GM21526 (cell line): ENCODE results near the gene RRAGC.
"Not testable (repeated sequence)": the region's sequence is repeated elsewhere in the genome, so short reads cannot be mapped to it uniquely, and the experiment has no call there.

Experiments used
- ATAC-seq: cut with Tn5 transposase; IDR thresholded peaks from one replicate; pipeline ENCODE4 v1.9.1; 2021; ENCODE audit warnings: moderate library complexity; ENCODE audit not compliant: unreplicated experiment, low FRiP score

RRAGC gene

GRCh38 chr1:38858833-38859560 is 575 bp downstream of the RRAGC start:
- ATAC-seq, result peak; percentile 29

- ATAC-seq, result no peak
Observed at GRCh38 chr1:38852780-38853179, 6.8 kb downstream of the RRAGC start.

DNA sequence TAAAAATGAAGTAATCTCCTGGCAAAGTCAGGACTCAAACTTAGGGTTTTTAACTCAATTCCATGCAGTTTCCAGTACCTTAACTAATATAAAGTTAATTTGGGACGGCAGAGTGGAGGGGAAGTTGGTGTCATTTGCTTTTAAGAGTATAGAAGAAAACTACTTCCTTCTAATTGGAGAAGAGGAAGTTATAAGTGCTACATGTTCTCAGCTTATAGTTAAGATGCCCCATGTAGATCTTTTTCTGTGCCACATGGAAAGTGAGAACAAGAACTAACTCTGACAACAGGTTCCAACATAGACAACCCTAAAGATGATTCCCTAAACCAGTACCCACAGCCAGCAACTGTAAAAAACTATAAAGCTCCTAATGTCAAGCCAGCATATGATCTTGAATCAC is 11.5 kb downstream of the RRAGC start:
- ATAC-seq, result no peak

DNA sequence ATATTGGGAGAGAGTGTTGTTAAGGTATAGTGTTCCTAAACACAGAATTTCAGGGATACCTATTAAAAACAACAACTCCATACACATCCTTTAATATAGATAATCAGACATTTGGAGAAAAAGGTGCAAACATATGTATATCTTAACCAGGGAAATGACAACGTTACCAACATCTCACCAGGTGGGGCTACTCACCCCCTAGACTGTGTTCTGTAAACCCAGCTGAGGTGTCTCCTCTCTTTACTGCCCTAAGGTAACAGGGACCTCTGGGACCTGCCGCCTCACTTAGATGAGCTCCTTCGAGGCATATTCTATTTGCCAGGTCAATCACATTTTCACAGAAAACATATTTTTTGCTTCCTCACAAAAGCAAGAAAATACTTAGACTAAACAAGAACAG is 13.4 kb downstream of the RRAGC start:
- no peak for ATAC-seq

DNA sequence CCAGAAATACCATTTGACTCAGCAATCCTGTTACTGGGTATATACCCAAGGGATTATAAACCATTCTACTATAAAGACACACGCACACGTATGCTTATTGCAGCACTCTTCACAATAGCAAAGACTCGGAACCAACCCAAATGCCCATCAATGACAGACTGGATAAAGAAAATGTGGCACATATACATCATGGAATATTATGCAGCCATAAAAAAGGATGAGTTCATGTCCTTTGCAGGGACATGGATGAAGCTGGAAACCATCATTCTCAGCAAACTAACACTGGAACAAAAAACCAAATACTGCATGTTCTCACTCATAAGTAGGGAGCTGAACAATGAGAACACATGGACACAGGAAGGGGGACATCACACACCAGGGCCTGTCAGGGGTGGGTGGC is 14.5 kb downstream of the RRAGC start:
- not testable (repeated sequence) for ATAC-seq

DNA sequence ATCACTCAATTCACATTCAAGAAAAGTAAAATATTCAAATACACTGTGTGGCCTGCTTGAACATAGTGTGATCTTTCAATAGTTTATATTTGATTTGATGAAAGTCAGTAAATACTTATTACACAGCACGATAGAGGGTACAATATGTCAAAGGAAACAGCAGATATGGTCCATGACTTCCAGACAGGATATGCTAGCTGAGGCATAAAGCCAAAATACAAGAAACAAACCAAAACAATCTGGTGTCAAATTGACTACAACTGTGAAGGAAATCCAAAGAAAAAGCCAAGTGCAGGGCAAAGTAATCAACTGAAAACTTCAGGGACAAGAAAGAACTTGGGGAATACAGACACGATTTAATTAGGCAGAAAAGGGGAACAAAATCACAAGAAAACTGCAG is 19.3 kb downstream of the RRAGC start:
- no peak for ATAC-seq

DNA sequence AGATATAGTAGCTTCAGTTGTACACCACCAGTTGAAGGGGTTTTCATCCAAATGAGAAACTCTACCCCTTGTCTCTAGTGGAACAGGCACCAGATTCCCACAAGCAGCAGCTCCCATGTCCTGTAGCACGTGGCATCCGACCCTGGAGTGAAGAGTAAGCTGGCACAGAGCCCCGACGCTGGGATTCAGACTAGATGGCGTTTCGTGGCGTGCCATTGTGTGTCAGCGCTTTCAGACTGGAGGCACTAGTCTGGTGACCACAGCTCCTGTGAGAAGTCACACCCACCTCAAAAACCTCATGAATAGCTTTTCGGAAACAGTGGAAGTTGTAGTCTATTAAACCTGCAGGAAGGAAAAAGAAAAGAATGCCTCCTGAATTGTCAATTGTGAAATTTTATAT is 20.2 kb downstream of the RRAGC start:
- ATAC-seq, result no peak

GRCh38 chr1:38836316-38836715 is 23.3 kb downstream of the RRAGC start:
- ATAC-seq, result not testable (repeated sequence)

GRCh38 chr1:38834937-38835827 is 24.4 kb downstream of the RRAGC start:
- peak; percentile 62 for ATAC-seq

- ATAC-seq, result no peak
Observed at GRCh38 chr1:38834221-38834782, 25.3 kb downstream of the RRAGC start.

GRCh38 chr1:38833146-38833545 is 26.4 kb downstream of the RRAGC start:
- no peak for ATAC-seq

DNA sequence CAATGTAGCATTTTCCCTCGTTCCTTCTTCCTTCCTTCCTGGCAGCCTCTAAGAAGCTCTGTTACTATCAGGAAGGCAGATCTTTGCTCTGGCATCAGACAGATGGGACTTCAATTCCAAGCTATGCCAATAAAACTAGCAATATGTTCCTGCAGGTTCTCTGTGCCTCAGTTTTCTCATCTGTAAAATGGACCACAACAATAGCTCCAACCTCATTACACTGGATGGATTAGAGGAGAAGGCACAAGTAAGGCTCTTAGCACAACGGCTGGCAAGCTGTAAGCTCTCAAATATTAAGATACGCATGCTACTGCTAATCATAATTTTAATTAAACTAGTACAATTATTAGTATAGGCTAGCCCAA is 27.2 kb downstream of the RRAGC start:
- no peak for ATAC-seq

DNA sequence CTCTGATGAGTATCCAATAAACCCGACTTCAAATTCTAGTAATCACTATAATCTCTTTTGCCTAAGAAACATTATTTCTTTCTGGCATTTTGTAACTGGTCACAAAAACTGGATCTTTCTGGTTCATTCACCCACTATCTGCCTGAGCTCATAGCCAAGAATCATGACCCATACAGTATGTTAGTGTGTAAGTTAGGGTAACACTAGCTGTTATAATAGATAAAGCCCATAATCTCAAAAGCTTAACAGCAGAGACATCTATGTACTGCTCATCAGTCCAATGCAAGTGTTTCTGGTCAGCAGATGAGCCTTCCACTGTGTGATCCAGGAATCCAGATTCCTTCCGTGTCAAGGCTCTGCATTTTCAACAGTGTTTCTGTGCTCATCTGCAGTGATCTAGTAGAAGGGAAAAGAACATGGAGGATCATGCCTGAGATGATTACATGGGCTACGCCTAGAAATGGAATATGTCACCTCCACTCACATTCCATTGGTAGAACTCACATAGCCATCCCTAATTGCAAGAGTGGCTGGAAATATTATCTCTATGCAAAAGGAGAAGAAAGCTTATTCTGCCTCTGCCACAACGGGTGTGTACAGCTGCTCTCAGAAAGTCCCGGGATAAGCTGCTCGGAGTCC is 27.7 kb downstream of the RRAGC start:
- ATAC-seq, result no peak

- no peak for ATAC-seq
Observed at GRCh38 chr1:38829368-38829767, 30.2 kb downstream of the RRAGC start.

- ATAC-seq, result no peak
Observed at GRCh38 chr1:38827318-38827717, 32.3 kb downstream of the RRAGC start.

DNA sequence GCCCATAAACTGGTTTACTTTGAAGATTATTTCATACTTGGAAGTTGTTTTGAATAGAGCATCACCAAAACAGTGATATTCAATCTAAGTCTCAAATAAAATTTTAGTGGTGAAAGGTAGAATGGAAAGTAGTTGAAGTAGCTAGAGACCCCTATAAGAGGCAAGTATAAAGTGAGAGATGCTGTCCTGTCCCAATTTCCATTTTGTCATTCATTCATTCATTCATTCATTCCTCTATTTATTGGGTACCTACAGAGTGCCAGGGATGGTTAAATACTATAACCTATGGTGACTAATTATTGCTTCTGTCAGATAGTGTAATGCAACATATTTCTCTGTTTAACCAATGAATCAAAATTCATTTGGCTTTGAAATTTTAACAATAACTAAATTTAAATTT is 32.7 kb downstream of the RRAGC start:
- ATAC-seq, result no peak

GRCh38 chr1:38826262-38826661 is 33.3 kb downstream of the RRAGC start:
- no peak for ATAC-seq

DNA sequence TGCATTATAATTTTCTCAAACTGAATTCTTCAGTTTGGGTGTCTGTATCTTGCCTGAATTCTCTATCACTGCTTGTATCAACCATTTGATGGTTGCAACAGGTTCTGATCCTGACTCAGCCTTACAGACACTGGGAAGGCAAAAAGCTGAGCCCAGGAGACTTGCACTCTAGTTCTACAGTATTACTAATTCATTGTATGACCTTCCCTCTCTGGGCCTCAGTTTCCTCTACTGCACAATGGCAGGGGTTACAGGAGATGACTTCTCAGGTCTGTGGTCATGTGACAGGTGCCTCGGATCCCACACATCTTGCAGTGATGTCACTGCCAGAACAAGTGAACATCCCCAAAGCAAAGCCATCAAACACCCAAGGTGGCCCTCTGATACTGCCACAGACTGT is 38.7 kb downstream of the RRAGC start:
- ATAC-seq, result no peak

GRCh38 chr1:38819516-38819915 is 40.1 kb downstream of the RRAGC start:
- no peak for ATAC-seq

DNA sequence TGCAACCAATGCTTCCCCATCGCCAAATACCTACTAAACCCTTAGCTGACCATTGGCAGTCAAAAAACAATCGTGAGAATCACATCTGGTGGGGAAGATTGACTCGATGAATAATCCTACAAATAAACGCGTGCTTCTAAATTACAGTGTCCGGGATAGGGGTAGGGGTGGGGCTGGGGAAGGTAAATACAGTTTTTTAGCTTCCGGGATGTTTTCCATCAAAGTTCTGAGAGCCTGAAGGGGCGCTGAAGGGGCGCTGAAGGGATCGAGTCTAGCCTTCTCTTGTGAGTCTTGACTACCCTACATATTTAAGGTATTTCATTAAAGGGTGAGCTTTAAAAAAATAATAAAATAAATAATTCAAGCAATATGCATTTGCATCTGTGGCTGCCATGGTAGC is 40.5 kb downstream of the RRAGC start:
- no peak for ATAC-seq
